GM21723 (cell line): Measurements from ENCODE around the gene PCDHGA1.
"Not testable (repeated sequence)": the region's sequence is repeated elsewhere in the genome, so short reads cannot be mapped to it uniquely, and the experiment has no call there.

Experiments
- ATAC-seq: cut with Tn5 transposase; IDR thresholded peaks from one replicate; pipeline ENCODE4 v1.9.1; 2021; ENCODE audit warnings: mild to moderate bottlenecking, moderate library complexity; ENCODE audit not compliant: unreplicated experiment

PCDHGA1 gene

DNA sequence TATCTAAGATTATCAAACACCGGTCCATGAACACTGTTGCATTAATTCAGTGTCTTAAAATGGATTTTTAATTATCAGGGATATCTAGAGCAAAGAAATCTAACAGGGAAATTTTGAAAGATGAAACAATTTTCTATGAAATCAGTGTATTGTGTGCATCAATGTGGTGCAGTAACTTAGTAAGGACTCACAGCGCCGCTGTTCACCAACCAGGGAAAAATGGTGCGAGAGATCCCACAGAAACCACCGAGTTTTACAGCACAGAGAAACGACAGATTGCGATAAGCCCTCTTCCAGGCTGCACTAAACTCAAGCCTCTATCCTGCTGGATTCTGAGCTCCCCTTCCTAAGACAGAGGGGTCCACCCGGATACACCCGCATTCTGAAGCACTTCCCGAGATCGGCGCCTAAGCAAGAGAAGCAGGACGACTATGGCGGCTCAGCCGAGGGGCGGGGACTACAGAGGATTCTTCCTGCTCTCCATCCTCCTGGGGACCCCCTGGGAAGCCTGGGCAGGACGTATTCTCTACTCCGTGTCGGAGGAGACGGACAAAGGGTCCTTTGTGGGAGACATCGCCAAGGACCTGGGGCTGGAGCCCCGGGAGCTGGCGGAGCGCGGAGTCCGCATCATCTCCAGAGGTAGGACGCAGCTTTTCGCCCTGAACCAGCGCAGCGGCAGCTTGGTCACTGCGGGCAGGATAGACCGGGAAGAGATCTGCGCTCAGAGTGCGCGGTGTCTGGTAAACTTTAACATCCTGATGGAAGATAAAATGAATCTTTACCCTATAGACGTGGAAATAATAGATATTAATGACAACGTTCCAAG lies 52.4 kb downstream of the PCDHGA1 start, which contains the start of gene PCDHGA7:
TSS of gene PCDHGA7 (plus strand) at position 274 of the 826 bp plus-strand sequence. CDS start at position 432, 158 bp downstream.
- no peak for ATAC-seq

GRCh38 chr5:141383345-141383744 lies 53.0 kb downstream of the PCDHGA1 start:
- no peak for ATAC-seq

DNA sequence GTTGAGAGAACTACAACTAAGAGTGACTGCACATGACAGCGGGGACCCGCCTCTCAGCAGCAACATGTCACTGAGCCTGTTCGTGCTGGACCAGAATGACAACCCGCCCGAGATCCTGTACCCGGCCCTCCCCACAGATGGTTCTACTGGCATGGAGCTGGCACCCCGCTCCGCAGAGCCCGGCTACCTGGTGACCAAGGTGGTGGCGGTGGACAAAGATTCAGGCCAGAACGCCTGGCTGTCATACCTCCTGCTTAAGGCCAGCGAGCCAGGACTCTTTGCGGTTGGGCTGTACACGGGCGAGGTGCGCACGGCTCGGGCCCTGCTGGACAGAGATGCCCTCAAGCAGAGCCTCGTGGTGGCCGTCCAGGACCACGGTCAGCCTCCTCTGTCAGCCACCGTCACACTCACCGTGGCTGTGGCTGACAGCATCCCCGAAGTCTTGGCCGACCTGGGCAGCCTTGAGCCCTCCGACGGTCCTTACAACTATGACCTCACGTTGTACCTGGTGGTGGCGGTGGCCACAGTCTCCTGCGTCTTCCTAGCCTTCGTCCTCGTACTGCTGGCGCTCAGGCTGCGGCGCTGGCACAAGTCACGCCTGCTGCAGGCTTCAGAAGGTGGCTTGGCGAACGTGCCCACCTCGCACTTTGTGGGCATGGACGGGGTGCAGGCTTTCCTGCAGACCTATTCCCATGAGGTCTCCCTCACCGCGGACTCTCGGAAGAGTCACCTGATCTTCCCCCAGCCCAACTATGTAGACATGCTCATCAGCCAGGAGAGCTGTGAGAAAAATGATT lies 54.4 kb downstream of the PCDHGA1 start:
- ATAC-seq: no peak

DNA sequence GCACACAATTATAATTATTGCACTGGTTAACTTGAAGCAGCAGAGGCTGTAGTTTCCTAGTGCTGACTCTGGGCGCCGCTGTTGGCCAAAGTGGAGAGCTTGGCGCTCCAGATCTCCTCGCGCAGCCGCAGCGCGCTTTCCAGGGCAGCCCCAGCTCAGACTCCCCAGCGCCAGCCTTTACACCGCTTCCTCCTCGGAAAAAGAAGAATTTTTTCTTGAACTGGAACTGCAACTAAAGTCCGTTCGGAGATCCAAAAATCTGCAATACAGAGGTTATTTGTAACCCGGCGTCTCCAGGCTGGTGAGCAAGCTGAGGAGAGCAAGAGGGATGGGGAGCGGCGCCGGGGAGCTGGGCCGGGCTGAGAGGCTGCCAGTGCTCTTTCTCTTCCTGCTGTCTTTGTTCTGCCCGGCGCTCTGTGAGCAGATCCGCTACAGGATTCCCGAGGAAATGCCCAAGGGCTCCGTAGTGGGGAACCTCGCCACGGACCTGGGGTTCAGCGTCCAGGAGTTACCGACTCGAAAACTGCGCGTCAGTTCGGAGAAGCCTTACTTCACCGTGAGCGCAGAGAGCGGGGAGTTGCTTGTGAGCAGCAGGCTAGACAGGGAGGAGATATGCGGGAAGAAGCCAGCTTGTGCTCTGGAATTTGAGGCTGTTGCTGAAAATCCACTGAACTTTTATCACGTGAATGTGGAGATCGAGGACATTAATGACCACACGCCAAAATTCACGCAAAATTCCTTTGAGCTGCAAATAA lies 57.4 kb downstream of the PCDHGA1 start, which contains the start of gene PCDHGB4:
TSS of gene PCDHGB4 (plus strand) at position 142 of the 755 bp plus-strand sequence. CDS start at position 329, 187 bp downstream.
- ATAC-seq: not testable (repeated sequence)

- ATAC-seq: no peak
Measured at GRCh38 chr5:141388661-141389060, 58.3 kb downstream of the PCDHGA1 start.

DNA sequence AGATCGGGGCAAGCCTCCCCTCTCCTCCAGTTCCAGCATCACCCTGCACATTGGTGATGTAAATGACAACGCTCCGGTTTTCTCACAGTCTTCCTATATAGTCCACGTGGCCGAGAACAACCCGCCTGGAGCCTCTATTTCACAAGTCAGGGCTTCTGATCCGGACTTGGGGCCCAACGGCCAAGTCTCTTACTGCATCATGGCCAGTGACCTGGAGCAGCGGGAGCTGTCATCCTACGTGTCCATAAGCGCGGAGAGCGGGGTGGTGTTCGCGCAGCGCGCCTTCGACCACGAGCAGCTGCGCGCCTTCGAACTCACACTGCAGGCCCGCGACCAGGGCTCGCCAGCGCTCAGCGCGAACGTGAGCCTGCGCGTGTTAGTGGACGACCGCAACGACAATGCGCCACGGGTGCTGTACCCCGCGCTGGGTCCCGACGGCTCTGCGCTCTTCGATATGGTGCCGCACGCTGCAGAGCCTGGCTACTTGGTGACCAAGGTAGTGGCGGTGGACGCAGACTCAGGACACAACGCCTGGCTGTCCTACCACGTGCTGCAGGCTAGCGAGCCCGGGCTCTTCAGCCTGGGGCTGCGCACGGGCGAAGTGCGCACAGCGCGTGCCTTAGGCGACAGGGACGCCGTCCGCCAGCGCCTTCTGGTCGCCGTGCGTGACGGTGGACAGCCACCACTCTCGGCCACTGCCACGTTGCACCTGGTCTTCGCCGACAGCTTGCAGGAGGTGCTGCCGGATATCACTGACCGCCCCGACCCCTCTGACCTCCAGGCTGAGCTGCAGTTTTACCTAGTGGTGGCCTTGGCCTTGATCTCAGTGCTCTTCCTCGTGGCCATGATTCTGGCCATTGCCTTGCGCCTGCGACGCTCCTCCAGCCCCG lies 59.1 kb downstream of the PCDHGA1 start:
- ATAC-seq: no peak

DNA sequence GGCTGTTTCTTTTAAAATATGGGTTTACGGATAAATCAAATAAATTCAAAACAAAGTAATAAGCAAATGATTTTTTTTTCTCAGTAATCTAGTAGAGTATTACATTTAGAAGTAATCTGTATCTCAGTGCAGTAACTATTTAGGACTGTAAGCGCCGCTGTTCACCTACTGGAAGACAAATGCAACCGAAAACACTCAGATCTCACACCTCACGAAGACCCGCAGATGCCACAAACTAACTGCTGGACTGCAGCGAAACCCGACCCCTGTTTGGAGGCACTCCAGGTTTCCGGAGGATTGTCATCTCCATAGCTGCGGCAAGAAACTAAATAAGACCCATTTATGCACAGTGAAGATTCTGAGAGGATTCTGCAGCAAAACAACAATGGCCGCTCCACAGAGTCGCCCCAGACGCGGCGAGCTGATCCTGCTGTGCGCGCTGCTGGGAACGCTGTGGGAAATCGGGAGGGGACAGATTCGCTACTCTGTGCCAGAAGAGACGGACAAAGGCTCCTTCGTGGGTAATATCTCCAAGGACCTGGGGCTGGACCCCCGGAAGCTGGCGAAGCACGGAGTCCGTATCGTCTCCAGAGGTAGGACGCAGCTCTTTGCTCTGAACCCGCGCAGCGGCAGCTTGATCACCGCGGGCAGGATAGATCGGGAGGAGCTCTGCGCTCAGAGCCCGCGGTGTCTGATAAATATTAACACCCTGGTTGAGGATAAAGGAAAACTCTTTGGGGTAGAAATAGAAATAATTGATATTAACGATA lies 62.3 kb downstream of the PCDHGA1 start, which contains the start of gene PCDHGA8:
TSS of gene PCDHGA8 (plus strand) at position 205 of the 770 bp plus-strand sequence. CDS start at position 386, 181 bp downstream.
- ATAC-seq: no peak

DNA sequence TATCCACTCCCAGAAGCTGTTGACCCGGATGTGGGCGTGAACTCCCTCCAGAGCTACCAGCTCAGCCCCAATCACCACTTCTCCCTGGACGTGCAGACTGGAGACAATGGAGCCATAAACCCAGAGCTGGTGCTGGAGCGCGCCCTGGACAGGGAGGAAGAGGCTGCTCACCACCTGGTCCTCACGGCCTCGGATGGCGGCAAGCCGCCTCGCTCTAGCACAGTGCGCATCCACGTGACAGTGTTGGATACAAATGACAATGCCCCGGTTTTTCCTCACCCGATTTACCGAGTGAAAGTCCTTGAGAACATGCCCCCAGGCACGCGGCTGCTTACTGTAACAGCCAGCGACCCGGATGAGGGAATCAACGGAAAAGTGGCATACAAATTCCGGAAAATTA lies 63.0 kb downstream of the PCDHGA1 start:
- no peak for ATAC-seq

- ATAC-seq: not testable (repeated sequence)
Measured at GRCh38 chr5:141394401-141395187, 64.3 kb downstream of the PCDHGA1 start.

- ATAC-seq: peak; percentile 99
Measured at GRCh38 chr5:141397756-141398551, 67.6 kb downstream of the PCDHGA1 start, which contains the start of gene PCDHGB5. TSS of gene PCDHGB5 (plus strand) at chr5:141397947. CDS start at chr5:141398128, 181 bp downstream.

GRCh38 chr5:141398608-141399007 lies 68.3 kb downstream of the PCDHGA1 start:
- ATAC-seq: no peak

DNA sequence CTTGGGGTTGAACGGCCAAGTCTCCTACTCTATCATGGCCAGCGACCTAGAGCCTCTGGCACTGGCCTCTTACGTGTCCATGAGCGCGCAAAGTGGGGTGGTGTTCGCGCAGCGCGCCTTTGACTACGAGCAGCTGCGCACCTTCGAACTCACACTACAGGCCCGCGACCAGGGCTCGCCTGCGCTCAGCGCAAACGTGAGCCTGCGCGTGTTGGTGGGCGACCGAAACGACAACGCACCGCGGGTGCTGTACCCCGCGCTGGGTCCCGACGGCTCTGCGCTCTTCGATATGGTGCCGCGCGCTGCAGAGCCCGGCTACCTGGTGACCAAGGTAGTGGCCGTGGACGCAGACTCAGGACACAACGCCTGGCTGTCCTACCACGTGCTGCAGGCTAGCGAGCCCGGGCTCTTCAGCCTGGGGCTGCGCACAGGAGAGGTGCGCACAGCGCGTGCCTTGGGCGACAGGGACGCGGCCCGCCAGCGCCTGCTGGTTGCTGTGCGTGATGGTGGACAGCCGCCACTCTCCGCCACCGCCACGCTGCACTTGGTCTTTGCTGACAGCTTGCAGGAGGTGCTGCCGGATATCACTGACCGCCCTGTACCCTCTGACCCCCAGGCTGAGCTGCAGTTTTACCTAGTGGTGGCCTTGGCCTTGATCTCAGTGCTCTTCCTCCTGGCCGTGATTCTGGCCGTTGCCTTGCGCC lies 69.4 kb downstream of the PCDHGA1 start:
- no peak for ATAC-seq

GRCh38 chr5:141402553-141403243 lies 72.4 kb downstream of the PCDHGA1 start, which contains the start of gene PCDHGA9:
TSS of gene PCDHGA9 (plus strand) at chr5:141402778. CDS start at chr5:141402953, 175 bp downstream.
- no peak for ATAC-seq

- no peak for ATAC-seq
Measured at GRCh38 chr5:141403387-141403786, 73.1 kb downstream of the PCDHGA1 start.

DNA sequence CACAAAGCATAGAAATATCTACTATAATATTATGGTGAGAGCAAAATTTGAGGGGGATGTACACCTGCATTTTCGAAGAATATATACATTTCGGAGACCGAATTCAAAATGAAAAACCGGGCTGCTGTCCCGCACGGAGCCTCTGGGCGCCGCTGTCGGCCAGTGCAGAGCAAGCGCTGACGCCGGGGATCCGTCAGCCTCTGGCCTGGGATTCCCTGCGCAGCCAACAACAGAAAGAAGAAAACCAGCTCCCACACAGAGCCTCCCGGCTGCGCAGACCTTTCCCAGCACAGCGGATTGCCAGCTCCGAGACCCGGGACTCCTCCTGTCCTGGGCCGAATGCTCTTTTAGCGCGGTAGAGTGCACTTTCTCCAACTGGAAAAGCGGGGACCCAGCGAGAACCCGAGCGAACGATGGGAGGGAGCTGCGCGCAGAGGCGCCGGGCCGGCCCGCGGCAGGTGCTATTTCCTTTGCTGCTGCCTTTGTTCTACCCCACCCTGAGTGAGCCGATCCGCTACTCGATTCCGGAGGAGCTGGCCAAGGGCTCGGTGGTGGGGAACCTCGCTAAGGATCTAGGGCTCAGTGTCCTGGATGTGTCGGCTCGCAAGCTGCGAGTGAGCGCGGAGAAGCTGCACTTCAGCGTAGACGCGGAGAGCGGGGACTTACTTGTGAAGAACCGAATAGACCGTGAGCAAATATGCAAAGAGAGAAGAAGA lies 77.6 kb downstream of the PCDHGA1 start, which contains the start of gene PCDHGB6:
TSS of gene PCDHGB6 (plus strand) at position 232 of the 716 bp plus-strand sequence. CDS start at position 414, 182 bp downstream.
- ATAC-seq: not testable (repeated sequence)
